Subcutaneous preadipocyte (primary cell): ENCODE results near the gene OR1N1. TPM values are rescaled to one million over a fixed set of nuclear protein-coding genes. Genes with fewer than 3 reads are reported as not detected.

ENCODE experiments used
- total RNA-seq: library from RNA; depleted of rRNA; stranded (reverse); fragments of >200 nt; gene quantifications from 2 replicates; pipeline ENCODE4 v1.2.3, GENCODE V29; 2012

Gene OR1N1
- total RNA-seq: not detected in 2 replicates

GRCh38 chr9:122527193-122527592 lies at the start of gene OR1N1:
TSS of gene OR1N1 (minus strand) at chr9:122527293. CDS start at chr9:122527293, 0 bp downstream.

GRCh38 chr9:122552812-122553211 lies 25.7 kb upstream of the OR1N1 start, which contains the start of gene OR1N2:
TSS of gene OR1N2 (plus strand) at chr9:122553112. CDS start at chr9:122553212, 100 bp downstream.

GRCh38 chr9:122518841-122519240 lies 8.3 kb downstream of the OR1N1 start, which contains the start of gene OR1J4:
TSS of gene OR1J4 (plus strand) at chr9:122519141. CDS start at chr9:122519141, 0 bp downstream.

GRCh38 chr9:122510502-122510901 lies 16.6 kb downstream of the OR1N1 start, which contains the start of gene OR1J2:
TSS of gene OR1J2 (plus strand) at chr9:122510802. CDS start at chr9:122510802, 0 bp downstream.

GRCh38 chr9:122477826-122478225 lies 49.3 kb downstream of the OR1N1 start, which contains the start of gene OR1J1:
TSS of gene OR1J1 (minus strand) at chr9:122477926. CDS start at chr9:122477926, 0 bp downstream.

Other genes starting within 250 kb of the OR1N1 start
- gene PTGS1, start 156.3 kb downstream of the OR1N1 start, total RNA-seq: 39.9 and 83.0 TPM in 2 replicates
- gene OR1J1, start 49.4 kb downstream of the OR1N1 start, total RNA-seq: not detected in 2 replicates
- gene OR1J2, start 16.5 kb downstream of the OR1N1 start, total RNA-seq: 0.20 and 0.73 TPM in 2 replicates
- not detected in 2 replicates for gene OR1J4, start 8.2 kb downstream of the OR1N1 start, total RNA-seq
- under 0.01 and 0.20 TPM in 2 replicates for gene OR1N2, start 25.8 kb upstream of the OR1N1 start, total RNA-seq
- not detected in 2 replicates for gene OR1L8, start 56.1 kb upstream of the OR1N1 start, total RNA-seq
- gene OR1Q1, start 87.4 kb upstream of the OR1N1 start, total RNA-seq: not detected in 2 replicates
- not detected in 2 replicates for gene OR1B1, start 130.3 kb upstream of the OR1N1 start, total RNA-seq
- not detected in 2 replicates for gene OR1L1, start 134.4 kb upstream of the OR1N1 start, total RNA-seq
- gene OR1L3, start 147.8 kb upstream of the OR1N1 start, total RNA-seq: not detected in 2 replicates
- not detected in 2 replicates for gene OR1L4, start 196.7 kb upstream of the OR1N1 start, total RNA-seq
- not detected in 2 replicates for gene OR1L6, start 215.0 kb upstream of the OR1N1 start, total RNA-seq